Heart left ventricle (tissue), 13 donors: ENCODE results near the gene CABYR.

Experiments used
- CTCF ChIP-seq, 12 donors: fragments of 200-600 bp; sonication (generic) in 4 of 12; IDR thresholded peaks; one replicate each; pipeline versions ENCODE4 v1.5.0 to v1.8.0; 2018 to 2022; ENCODE audit warnings: antibody characterized with exemption in 12 of 12, mild to moderate bottlenecking in 5 of 12
- POLR2A ChIP-seq, 2 donors: fragments of 450-650 bp; IDR thresholded peaks; one replicate each; pipeline ENCODE4 v1.6.1; 2017; ENCODE audit warnings: antibody characterized with exemption in 2 of 2, mild to moderate bottlenecking in 2 of 2, moderate library complexity in 2 of 2
- donor health status: ischemic (EF 13 %, LVEDD 7.1; RV severe dilation, severe dysfunction).
- donor health status: DM: no; HTN: yes; CAD: no.
- donor health status: DM: no; HTN: no; CAD: no.
- donor health status: ischemic (EF 25% LVEDD 6.9; RV normal size, moderate dysfunction).
- donor health status: ischemic (EF 25% LVEDD 5.7; RV mildly dilated, moderate dysfunction).
- donor health status: ischemic (EF 35%, LVEDD 5.7; RV mildly dilated, moderate dysfunction).
- donor health status: nonischemic (EF 11% LVEDD 7.7; RV severe dilation, severe dysfunction).
- donor health status: DM: yes; HTN: yes; CAD: no.
- donor health status: PGD.
- donor health status: ischemic (EF 29% LVEDD 5.4; RV normal size, mild dysfunction).
- donor health status: nonischemic (EF 23%, LVEDD 6.1; RV moderate dilation, normal function).

- TF ChIP-seq CTCF (IDR thresholded peaks at IDR 0.05) (no peak), POLR2A (IDR thresholded peaks at IDR 0.05) (no peak)
These were observed 48.8 kb downstream of the CABYR start for GRCh38 chr18:24187689-24188088.
